NT2/D1 (cell line): Measurements from ENCODE around the gene CDH13.

Experiments
- DNase-seq: peaks from one replicate; pipeline ENCODE4 v3.0.0-alpha.2; 2011; ENCODE audit warnings: low read depth, low spot score
- H3K27me3 ChIP-seq: 2 replicates; pipeline ENCODE4 v1.6.0; 2011; ENCODE audit warnings: mild to moderate bottlenecking; ENCODE audit not compliant: insufficient read length, insufficient read depth
- H3K36me3 ChIP-seq: 2 replicates; pipeline ENCODE4 v1.6.1; 2011; ENCODE audit warnings: mild to moderate bottlenecking, low read length, mixed read lengths; ENCODE audit not compliant: insufficient read depth, insufficient read length
- H3K4me1 ChIP-seq: 2 replicates; pipeline ENCODE4 v1.5.1; 2011; ENCODE audit not compliant: insufficient read depth, insufficient read length
- H3K4me3 ChIP-seq: 2 replicates; pipeline ENCODE4 v1.5.1; 2011; ENCODE audit warnings: low read depth; ENCODE audit not compliant: insufficient read length
- H3K9ac ChIP-seq: 2 replicates; pipeline ENCODE4 v1.6.0; 2011; ENCODE audit warnings: low read depth; ENCODE audit not compliant: insufficient read length
- H3K9me3 ChIP-seq: 2 replicates; pipeline ENCODE4 v1.5.1; 2011; ENCODE audit warnings: mild to moderate bottlenecking, low read length; ENCODE audit not compliant: insufficient read depth
- SUZ12 ChIP-seq: IDR thresholded peaks from 2 replicates; pipeline ENCODE4 v1.6.1; 2011; ENCODE audit not compliant: insufficient read length, insufficient read depth; ENCODE audit errors: extremely low read depth
- YY1 ChIP-seq: IDR thresholded peaks from 2 replicates; pipeline ENCODE4 v1.6.1; 2011; ENCODE audit not compliant: insufficient read length, insufficient read depth
- ZNF274 ChIP-seq: IDR thresholded peaks from 2 replicates; pipeline ENCODE4 v1.6.1; 2011; ENCODE audit warnings: mild to moderate bottlenecking, low read depth, low read length

CDH13 gene

DNA sequence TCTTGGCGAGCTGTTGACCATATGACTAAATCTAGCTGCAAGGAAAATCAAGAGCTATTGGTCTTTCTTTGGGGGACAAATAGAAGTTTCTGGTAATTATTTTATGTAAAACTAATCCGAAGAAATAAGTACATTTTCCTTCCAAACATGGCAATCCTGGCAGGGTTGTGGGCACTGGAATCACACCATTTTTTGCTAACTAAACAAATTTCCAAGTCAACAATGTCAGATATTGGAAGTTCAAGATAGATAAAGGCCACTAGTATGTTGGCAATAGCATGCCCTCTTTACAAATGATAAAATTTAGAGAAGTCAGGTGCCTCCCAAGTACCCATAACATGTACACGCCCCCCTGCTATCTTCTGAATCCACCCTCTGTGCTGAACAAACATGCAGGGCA lies 330.4 kb downstream of the CDH13 start:
- Histone ChIP-seq H3K27me3 (no peaks in the 10 kb centered on the region), H3K9ac (no peak overlapping the region), H3K4me3 (no peak overlapping the region), H3K36me3 (no peaks in the 10 kb centered on the region), H3K4me1 (no peaks in the 10 kb centered on the region), H3K9me3 (no peaks in the 10 kb centered on the region)
- DNase-seq: no peak
- TF ChIP-seq ZNF274 (no peak), YY1 (no peak), SUZ12 (no peak)

DNA sequence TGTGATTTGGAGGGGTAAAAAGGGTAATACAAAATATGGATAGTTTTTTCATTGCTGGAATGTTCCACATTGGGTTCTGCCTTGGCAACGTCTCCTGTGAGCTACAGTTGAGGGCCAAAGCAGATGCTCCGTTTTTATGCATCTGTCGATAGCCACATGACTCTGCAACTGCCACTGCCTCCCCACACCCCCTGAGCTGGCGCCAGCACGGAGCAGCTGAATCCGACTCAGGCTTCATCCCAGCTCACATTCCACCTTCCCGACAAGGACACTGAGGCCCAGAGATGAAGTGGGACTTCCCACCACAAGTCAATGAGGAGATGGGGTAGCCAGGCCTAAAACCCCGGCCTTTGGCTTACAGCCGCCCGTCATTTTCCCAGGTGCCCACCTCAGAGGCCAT lies 334.1 kb downstream of the CDH13 start:
- no peak overlapping the region for H3K4me3 ChIP-seq
- H3K36me3 ChIP-seq: no peaks in the 10 kb centered on the region
- H3K4me1 ChIP-seq: no peaks in the 10 kb centered on the region
- no peak overlapping the region for H3K9ac ChIP-seq
- no peak for TF ChIP-seq SUZ12
- TF ChIP-seq ZNF274: no peak
- no peak for TF ChIP-seq YY1
- no peak for DNase-seq
- no peaks in the 10 kb centered on the region for H3K27me3 ChIP-seq
- H3K9me3 ChIP-seq: no peaks in the 10 kb centered on the region

DNA sequence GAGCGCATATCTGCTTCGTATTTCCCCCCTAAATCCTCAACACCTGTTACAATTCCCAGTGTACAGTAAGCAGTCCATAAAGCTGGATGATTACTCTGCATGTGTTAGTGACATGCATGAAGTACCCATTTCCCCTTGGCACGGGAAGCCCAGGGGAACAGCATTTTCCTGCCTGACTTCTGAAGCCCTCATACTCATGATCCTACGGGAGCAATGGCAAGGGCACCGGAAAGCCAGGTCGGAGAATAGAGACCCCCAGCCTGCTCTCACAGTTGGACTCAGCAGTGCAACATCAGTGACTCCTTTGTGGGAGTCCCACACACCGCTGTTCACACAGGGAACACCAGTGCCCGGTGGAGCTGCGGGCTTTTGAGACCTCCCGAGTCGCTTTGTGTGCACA lies 336.9 kb downstream of the CDH13 start:
- Histone ChIP-seq H3K36me3 (no peaks in the 10 kb centered on the region), H3K27me3 (no peaks in the 10 kb centered on the region), H3K9me3 (no peaks in the 10 kb centered on the region), H3K9ac (no peak overlapping the region), H3K4me3 (no peak overlapping the region), H3K4me1 (no peaks in the 10 kb centered on the region)
- no peak for TF ChIP-seq ZNF274
- no peak for TF ChIP-seq YY1
- TF ChIP-seq SUZ12: no peak
- no peak for DNase-seq

DNA sequence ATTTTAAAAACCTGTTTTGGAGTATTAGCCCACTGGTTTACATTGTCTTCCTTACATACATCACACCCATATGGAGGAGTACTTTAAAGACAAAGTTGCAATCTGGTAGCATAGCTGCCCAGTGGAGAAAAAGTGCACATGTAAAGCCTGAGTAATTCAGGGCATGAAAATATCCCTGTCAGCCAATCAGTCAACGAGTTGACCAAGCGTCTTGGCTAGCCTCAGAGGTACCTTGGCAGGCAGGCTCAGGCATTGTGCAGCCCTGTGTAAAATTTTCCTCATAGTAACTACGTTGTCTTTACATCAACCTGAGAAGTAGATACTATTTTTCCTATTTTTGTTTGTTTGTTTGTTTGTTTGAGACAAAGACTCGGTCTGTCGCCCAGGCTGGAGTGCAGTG lies 339.0 kb downstream of the CDH13 start:
- Histone ChIP-seq H3K36me3 (no peaks in the 10 kb centered on the region), H3K4me1 (no peaks in the 10 kb centered on the region), H3K9me3 (no peaks in the 10 kb centered on the region), H3K9ac (no peak overlapping the region), H3K4me3 (no peak overlapping the region), H3K27me3 (no peaks in the 10 kb centered on the region)
- TF ChIP-seq SUZ12: no peak
- no peak for TF ChIP-seq YY1
- TF ChIP-seq ZNF274: no peak
- no peak for DNase-seq

DNA sequence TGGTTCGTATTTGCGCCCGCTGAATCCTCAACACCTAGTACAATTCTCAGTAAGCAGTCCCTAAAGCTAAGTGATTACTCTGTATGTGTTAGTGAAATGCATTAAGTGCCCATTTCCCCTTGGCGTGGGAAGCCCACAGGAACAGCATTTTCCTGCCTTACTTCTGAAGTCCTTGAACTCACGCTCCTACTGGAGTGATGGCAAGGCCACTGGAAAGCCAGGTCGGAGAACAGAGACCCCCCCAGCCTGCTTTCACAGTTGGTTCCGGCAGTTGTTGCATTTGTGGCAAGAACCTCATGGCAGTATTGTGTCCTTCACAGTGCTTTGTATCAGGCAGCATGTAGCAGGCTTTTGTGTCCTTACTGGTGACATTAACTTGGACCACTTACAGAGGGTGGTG lies 340.7 kb downstream of the CDH13 start:
- no peaks in the 10 kb centered on the region for H3K4me1 ChIP-seq
- no peak for TF ChIP-seq ZNF274
- TF ChIP-seq SUZ12: no peak

DNA sequence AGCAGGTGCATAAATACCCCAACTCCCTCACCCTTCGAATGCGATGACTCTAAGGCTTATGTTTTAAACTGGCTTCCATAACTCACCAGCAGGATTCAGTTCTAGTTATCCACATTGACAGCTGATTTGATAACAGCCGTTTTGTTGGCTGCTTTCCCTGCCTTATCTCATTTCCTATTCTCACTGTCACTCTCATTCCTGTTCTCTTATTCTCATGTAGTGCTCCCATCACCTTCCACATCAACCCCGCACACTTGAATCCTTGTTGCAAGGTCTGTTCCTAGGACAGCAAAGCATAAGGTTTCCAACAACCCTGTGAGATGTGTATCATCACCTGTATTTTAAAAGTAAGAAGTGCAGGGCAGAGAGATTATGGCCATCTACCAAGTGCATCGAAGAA lies 344.4 kb downstream of the CDH13 start:
- Histone ChIP-seq H3K4me1 (no peaks in the 10 kb centered on the region), H3K9ac (no peak overlapping the region), H3K27me3 (no peaks in the 10 kb centered on the region), H3K4me3 (no peak overlapping the region), H3K9me3 (no peaks in the 10 kb centered on the region), H3K36me3 (no peaks in the 10 kb centered on the region)
- no peak for DNase-seq
- TF ChIP-seq SUZ12 (no peak), ZNF274 (no peak), YY1 (no peak)

More for the DNA sequence above, 340.7 kb downstream of the CDH13 start:
- H3K9me3 ChIP-seq: no peaks in the 10 kb centered on the region
- no peaks in the 10 kb centered on the region for H3K36me3 ChIP-seq
- no peak for DNase-seq
- no peak overlapping the region for H3K9ac ChIP-seq
- H3K4me3 ChIP-seq: no peak overlapping the region
- H3K27me3 ChIP-seq: no peaks in the 10 kb centered on the region

DNA sequence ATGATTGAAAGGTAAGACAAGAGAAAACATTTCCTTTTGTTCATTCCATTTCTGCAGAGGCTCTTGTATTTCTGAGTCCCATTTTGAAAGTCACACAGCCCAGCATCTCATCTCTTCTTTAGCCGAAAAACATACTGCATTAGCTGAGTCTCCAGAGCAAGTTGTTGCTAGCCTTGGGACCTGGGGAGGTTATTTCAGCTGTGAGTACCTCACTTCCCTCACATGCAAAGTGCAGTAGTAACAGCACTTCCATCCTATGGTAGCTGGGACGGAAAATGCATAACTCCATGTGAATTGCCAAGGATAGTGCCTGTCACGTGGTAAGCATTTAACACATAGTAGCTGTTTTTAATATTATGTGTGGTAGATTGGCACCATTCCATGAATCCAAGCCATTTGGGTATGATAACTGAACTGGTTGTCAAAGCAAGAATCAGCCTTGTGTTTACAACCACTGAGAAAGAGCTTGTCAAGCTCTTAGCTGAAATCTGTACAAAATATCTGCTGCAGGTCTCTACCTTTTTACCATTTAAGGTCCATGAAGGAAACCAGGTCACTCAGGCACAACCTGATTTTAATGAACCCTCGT lies 345.7 kb downstream of the CDH13 start:
- H3K9me3 ChIP-seq: peaks cover 7% of the 10 kb centered on the region; the same call in 1 of the 2 replicates
- no peak for DNase-seq
- H3K36me3 ChIP-seq: no peaks in the 10 kb centered on the region
- TF ChIP-seq ZNF274 (no peak), YY1 (no peak), SUZ12 (no peak)
- H3K4me3 ChIP-seq: no peak overlapping the region
- no peak overlapping the region for H3K9ac ChIP-seq
- H3K4me1 ChIP-seq: no peaks in the 10 kb centered on the region
- H3K27me3 ChIP-seq: no peaks in the 10 kb centered on the region
